Subcutaneous preadipocyte (primary cell): ENCODE measurements around the gene SNX18. TPM values are rescaled to one million over a fixed set of nuclear protein-coding genes. Genes with fewer than 3 reads are reported as not detected.

Experiments
- total RNA-seq: library from RNA; depleted of rRNA; stranded (reverse); fragments of >200 nt; gene quantifications from 2 replicates; pipeline ENCODE4 v1.2.3, GENCODE V29; 2012

SNX18 gene
- 35.3 and 42.2 TPM in 2 replicates for total RNA-seq

GRCh38 chr5:54517512-54518145, at the start of gene SNX18:
SNX18 (plus strand) TSS chr5:54517759; CDS start chr5:54517953, 194 bp downstream.

Other genes with a start within 250 kb of the SNX18 start
- 14.7 and 22.1 TPM in 2 replicates for gene ARL15, start 207.2 kb upstream of the SNX18 start, total RNA-seq
- not detected in 2 replicates for gene HSPB3, start 62.1 kb upstream of the SNX18 start, total RNA-seq